Mesothelial cell of epicardium (in vitro differentiated cells): ENCODE measurements around the gene MORC1. TPM values are rescaled to one million over a fixed set of nuclear protein-coding genes. Genes with fewer than 3 reads are reported as not detected.

Experiments used
- DNase-seq, 2 experiments: peaks; one replicate each; pipeline ENCODE4 v3.0.0; 2021; ENCODE audit warnings: low spot score in 2 of 2; ENCODE audit not compliant: unreplicated experiment in 2 of 2
- H3K27ac Mint-ChIP-seq: 2 replicates; pipeline ENCODE4 v1.8.0; 2021; ENCODE audit warnings: mixed read lengths
- H3K27me3 Mint-ChIP-seq: 2 replicates; pipeline ENCODE4 v1.8.0; 2021; ENCODE audit warnings: low read depth, mixed read lengths
- H3K36me3 Mint-ChIP-seq: 2 replicates; pipeline ENCODE4 v1.8.0; 2021; ENCODE audit warnings: mixed read lengths
- H3K4me1 Mint-ChIP-seq: 2 replicates; pipeline ENCODE4 v1.8.0; 2021; ENCODE audit warnings: mixed read lengths
- H3K4me3 Mint-ChIP-seq: 2 replicates; pipeline ENCODE4 v1.8.0; 2021; ENCODE audit warnings: mild to moderate bottlenecking, moderate library complexity, mixed read lengths
- H3K9me3 Mint-ChIP-seq: 2 replicates; pipeline ENCODE4 v1.8.0; 2021; ENCODE audit warnings: mixed read lengths
- total RNA-seq: library from RNA; stranded (reverse); gene quantifications from 3 replicates; pipeline ENCODE4 v1.2.1, GENCODE V29; 2021
- TF ChIP-seq, protein P1 (sequence below): fragments of 200-600 bp; sonication (generic); IDR thresholded peaks from one replicate; pipeline ENCODE4 v1.5.0; 2021; ENCODE audit warnings: antibody characterized with exemption; ENCODE audit not compliant: unreplicated experiment

The MORC1 gene, protein sequence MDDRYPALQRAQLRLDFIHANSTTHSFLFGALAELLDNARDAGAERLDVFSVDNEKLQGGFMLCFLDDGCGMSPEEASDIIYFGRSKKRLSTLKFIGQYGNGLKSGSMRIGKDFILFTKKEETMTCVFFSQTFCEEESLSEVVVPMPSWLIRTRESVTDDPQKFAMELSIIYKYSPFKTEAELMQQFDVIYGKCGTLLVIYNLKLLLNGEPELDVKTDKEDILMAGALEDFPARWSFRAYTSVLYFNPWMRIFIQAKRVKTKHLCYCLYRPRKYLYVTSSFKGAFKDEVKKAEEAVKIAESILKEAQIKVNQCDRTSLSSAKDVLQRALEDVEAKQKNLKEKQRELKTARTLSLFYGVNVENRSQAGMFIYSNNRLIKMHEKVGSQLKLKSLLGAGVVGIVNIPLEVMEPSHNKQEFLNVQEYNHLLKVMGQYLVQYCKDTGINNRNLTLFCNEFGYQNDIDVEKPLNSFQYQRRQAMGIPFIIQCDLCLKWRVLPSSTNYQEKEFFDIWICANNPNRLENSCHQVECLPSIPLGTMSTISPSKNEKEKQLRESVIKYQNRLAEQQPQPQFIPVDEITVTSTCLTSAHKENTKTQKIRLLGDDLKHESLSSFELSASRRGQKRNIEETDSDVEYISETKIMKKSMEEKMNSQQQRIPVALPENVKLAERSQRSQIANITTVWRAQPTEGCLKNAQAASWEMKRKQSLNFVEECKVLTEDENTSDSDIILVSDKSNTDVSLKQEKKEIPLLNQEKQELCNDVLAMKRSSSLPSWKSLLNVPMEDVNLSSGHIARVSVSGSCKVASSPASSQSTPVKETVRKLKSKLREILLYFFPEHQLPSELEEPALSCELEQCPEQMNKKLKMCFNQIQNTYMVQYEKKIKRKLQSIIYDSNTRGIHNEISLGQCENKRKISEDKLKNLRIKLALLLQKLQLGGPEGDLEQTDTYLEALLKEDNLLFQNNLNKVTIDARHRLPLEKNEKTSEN
- 0.13 to 0.18 TPM in 2 of 3 replicates, not detected in the other for total RNA-seq

DNA sequence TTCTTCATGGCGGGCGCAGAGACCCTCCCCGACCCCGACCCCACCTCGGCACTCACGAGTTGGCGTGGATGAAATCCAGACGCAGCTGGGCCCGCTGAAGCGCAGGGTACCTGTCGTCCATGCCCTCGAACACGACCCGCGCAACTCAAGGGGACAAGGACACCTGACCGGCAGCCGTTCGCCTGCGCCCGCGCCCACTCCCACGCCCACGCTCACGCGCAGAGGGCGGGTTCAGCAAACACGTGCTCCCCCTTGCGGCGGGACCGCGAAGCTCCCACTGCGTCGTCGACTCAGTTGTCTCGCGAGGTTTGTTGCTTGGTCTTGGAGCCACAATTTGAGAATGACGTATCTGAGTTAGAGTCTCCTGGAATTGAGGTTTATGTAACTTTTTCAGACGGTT is at the start of gene MORC1:
Gene MORC1, minus strand, starts transcription at position 196 of the 400 bp plus-strand sequence. Its CDS starts 75 bp downstream, at position 121.
- peaks cover 10% of the 10 kb centered on the region for H3K9me3 Mint-ChIP-seq
- peaks cover 6% of the 10 kb centered on the region for H3K27me3 Mint-ChIP-seq
- no peak within 1 kb of the TSS for H3K4me3 Mint-ChIP-seq
- DNase-seq, result no peak
- H3K4me1 Mint-ChIP-seq, result no peaks in the 10 kb centered on the region
- TF ChIP-seq, protein P1, sequence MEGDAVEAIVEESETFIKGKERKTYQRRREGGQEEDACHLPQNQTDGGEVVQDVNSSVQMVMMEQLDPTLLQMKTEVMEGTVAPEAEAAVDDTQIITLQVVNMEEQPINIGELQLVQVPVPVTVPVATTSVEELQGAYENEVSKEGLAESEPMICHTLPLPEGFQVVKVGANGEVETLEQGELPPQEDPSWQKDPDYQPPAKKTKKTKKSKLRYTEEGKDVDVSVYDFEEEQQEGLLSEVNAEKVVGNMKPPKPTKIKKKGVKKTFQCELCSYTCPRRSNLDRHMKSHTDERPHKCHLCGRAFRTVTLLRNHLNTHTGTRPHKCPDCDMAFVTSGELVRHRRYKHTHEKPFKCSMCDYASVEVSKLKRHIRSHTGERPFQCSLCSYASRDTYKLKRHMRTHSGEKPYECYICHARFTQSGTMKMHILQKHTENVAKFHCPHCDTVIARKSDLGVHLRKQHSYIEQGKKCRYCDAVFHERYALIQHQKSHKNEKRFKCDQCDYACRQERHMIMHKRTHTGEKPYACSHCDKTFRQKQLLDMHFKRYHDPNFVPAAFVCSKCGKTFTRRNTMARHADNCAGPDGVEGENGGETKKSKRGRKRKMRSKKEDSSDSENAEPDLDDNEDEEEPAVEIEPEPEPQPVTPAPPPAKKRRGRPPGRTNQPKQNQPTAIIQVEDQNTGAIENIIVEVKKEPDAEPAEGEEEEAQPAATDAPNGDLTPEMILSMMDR, result no peak
- no peaks in the 10 kb centered on the region for H3K36me3 Mint-ChIP-seq
- H3K27ac Mint-ChIP-seq, result no peak within 1 kb of the TSS

DNA sequence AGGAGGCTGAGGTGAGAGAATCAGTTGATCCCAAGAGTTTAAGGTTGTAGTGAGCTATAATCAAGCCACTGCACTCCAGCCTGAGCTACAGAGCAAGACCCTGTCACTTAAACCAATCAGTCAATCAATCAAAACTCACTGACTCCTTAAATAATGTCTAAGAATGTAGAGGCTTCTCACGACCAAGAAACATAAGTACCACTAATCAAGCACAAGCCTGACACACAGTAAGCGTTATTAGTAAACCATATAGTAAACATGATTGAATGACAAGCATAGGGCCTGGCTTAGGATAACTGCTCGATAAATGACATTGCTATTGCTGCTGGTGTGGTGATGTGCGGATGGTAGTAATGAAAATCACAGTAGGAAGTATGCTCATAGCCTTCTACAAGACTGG is 48.0 kb upstream of the MORC1 start:
- DNase-seq, result no peak
- TF ChIP-seq, protein P1, result no peak
- Mint-ChIP-seq H3K36me3 (no peaks in the 10 kb centered on the region), H3K4me3 (no peak overlapping the region), H3K9me3 (no peaks in the 10 kb centered on the region), H3K27me3 (no peaks in the 10 kb centered on the region), H3K27ac (no peak overlapping the region), H3K4me1 (peaks cover 5% of the 10 kb centered on the region)

DNA sequence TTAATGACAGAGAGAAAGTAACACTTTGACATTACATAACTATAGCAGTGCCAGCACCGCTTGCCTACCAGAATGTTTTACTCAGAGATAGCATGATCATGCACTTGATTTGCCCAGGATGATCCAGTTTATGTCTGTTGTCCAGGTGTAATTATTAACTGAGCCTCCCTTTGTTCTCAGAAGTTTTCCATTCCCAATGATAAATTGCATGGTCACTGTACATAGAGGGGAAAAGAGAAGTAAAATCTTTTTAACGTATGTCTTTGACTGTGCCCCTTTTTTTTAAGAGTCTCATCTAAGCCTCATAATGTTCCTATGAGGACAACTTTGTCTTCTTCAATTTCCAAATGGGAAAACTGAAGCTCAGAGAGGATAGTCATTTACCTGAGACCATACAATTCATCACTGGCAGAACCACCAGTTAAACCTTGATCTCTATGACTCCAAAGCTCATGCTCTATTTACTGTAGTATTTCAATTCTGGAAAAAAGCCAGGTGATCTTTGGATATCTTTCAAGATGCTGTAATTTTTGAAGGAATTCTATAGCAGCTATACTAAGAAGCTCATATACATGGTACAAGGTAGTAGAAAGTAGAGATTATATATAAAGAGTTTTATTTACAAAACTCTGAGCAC is 43.7 kb upstream of the MORC1 start:
- H3K4me1 Mint-ChIP-seq, result peaks cover 5% of the 10 kb centered on the region
- H3K4me3 Mint-ChIP-seq, result no peak overlapping the region
- peaks cover 1% of the 10 kb centered on the region for H3K36me3 Mint-ChIP-seq
- peaks cover 17% of the 10 kb centered on the region for H3K9me3 Mint-ChIP-seq
- DNase-seq, result no peak
- no peak overlapping the region for H3K27ac Mint-ChIP-seq
- TF ChIP-seq, protein P1, result no peak
- H3K27me3 Mint-ChIP-seq, result no peaks in the 10 kb centered on the region

DNA sequence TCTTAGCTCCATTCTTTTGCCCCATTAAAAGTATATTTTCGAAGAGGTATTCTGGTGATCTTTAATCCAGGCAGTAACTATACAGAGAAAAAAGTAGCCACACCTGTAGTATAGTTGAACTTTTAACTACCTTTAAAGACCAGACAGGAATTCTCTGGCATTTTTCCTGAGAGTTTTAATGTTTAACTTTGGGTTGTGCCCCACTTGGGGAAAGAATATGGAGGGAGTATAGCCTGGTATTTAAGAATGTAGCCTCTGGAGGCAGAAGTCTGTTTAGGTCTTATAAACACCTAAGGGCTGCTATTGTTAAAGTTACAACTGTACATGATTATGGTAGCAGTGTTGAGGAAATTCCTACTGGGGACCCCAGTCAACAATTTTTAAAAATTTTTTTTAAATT is 37.9 kb upstream of the MORC1 start:
- no peak overlapping the region for H3K4me3 Mint-ChIP-seq
- peaks cover 1% of the 10 kb centered on the region for H3K36me3 Mint-ChIP-seq
- H3K4me1 Mint-ChIP-seq, result no peaks in the 10 kb centered on the region
- H3K27me3 Mint-ChIP-seq, result no peaks in the 10 kb centered on the region
- H3K9me3 Mint-ChIP-seq, result peaks cover 17% of the 10 kb centered on the region
- H3K27ac Mint-ChIP-seq, result no peak overlapping the region
- no peak for DNase-seq
- TF ChIP-seq, protein P1, result no peak

DNA sequence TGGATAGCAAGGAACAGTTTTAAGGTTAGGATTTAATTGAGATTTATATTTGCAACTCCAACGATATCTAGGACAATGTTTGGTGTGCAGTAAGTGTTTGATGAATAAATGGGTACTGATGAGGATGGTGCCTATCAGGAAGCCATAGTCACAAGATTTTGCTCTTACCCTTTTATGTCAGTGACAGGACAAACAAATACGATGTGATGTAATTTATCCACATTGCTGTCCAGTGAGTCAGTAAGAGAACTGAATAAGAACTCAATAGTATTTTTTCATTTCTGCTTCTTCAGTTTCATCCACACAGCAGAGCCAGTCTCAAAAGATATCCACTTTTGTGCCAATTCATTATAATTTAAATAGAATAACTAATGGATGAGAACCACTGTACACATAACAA is 37.0 kb upstream of the MORC1 start:
- no peaks in the 10 kb centered on the region for H3K27me3 Mint-ChIP-seq
- no peak for DNase-seq
- peaks cover 15% of the 10 kb centered on the region for H3K9me3 Mint-ChIP-seq
- TF ChIP-seq, protein P1, result no peak
- peaks cover 1% of the 10 kb centered on the region for H3K36me3 Mint-ChIP-seq
- H3K27ac Mint-ChIP-seq, result no peak overlapping the region
- H3K4me1 Mint-ChIP-seq, result no peaks in the 10 kb centered on the region
- no peak overlapping the region for H3K4me3 Mint-ChIP-seq
